ENCODE measurements around the gene PTPRN2.

DNA sequence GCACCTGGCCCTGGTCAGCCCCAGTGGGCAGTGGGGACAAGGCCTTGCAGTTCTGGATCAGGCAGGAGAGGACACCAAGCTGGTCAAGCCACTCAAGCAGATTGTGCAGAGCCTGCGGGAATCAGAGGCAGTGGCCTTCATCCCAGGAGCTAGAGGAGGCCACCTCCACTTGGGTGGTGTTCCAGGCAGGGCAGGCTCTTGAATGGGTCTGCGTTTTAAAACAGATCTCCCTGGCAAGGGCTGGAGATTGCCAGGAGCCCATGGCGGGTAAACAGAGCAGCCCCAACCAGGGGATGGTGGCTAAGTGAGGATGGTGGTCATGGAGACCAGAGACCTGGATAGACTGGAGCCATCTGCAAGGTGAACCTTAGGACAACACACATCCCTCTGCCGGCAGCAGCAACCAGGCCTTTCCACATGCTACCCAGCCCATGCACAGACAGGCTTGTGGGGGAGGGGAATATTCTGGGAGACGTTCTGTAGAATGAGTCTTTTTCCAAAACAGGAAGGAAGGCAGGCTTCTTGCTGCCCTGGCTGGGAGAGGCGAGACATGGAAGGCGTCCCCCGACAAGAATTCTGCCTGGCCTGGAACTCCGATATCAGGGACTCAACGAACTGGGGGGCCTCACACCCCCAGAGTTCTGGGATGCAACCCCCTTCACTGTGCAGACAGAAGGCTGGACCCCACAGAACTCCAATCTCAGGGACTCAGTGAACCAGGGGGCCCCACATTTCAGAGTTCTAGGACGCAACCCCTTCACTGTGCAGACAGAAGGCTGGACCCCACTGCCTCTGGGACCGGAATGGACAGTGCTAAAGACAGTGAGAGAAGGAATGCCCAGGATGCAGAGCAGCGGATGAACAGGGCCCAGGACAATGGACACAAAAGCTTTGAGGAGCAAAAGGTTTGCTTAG lies 264.8 kb downstream of the PTPRN2 start:
- TF ChIP-seq POLR2AphosphoS5 (IDR thresholded peaks at IDR 0.05; ENCODE audit: low read depth, low read length): no peak
- TF ChIP-seq POLR2A (IDR thresholded peaks at IDR 0.05; ENCODE audit: borderline replicate concordance, extremely low read depth, insufficient read depth, insufficient read length): no peak
- no peak for TF ChIP-seq EZH2 (IDR thresholded peaks at IDR 0.05)
- TF ChIP-seq CBX3 (IDR thresholded peaks at IDR 0.05; ENCODE audit: low read depth): no peak
- TF ChIP-seq, protein P1, sequence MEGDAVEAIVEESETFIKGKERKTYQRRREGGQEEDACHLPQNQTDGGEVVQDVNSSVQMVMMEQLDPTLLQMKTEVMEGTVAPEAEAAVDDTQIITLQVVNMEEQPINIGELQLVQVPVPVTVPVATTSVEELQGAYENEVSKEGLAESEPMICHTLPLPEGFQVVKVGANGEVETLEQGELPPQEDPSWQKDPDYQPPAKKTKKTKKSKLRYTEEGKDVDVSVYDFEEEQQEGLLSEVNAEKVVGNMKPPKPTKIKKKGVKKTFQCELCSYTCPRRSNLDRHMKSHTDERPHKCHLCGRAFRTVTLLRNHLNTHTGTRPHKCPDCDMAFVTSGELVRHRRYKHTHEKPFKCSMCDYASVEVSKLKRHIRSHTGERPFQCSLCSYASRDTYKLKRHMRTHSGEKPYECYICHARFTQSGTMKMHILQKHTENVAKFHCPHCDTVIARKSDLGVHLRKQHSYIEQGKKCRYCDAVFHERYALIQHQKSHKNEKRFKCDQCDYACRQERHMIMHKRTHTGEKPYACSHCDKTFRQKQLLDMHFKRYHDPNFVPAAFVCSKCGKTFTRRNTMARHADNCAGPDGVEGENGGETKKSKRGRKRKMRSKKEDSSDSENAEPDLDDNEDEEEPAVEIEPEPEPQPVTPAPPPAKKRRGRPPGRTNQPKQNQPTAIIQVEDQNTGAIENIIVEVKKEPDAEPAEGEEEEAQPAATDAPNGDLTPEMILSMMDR (IDR thresholded peaks at IDR 0.05 in 2 of 3, conservative IDR thresholded peaks at IDR 0.05 in 1 of 3; ENCODE audit: borderline replicate concordance in 1 of 3, insufficient read depth in 1 of 3, low read depth in 2 of 3, low read length in 2 of 3): no peak
- no peak for TF ChIP-seq FOSL1 (IDR thresholded peaks at IDR 0.05; ENCODE audit: low read depth)
- no peak for TF ChIP-seq SRF (IDR thresholded peaks at IDR 0.05; ENCODE audit: low read depth)
- TF ChIP-seq, protein P2, sequence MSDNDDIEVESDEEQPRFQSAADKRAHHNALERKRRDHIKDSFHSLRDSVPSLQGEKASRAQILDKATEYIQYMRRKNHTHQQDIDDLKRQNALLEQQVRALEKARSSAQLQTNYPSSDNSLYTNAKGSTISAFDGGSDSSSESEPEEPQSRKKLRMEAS (IDR thresholded peaks at IDR 0.05): no peak
- TF ChIP-seq RAD21 (IDR thresholded peaks at IDR 0.05; ENCODE audit: low read depth): no peak
- TF ChIP-seq, protein P3, sequence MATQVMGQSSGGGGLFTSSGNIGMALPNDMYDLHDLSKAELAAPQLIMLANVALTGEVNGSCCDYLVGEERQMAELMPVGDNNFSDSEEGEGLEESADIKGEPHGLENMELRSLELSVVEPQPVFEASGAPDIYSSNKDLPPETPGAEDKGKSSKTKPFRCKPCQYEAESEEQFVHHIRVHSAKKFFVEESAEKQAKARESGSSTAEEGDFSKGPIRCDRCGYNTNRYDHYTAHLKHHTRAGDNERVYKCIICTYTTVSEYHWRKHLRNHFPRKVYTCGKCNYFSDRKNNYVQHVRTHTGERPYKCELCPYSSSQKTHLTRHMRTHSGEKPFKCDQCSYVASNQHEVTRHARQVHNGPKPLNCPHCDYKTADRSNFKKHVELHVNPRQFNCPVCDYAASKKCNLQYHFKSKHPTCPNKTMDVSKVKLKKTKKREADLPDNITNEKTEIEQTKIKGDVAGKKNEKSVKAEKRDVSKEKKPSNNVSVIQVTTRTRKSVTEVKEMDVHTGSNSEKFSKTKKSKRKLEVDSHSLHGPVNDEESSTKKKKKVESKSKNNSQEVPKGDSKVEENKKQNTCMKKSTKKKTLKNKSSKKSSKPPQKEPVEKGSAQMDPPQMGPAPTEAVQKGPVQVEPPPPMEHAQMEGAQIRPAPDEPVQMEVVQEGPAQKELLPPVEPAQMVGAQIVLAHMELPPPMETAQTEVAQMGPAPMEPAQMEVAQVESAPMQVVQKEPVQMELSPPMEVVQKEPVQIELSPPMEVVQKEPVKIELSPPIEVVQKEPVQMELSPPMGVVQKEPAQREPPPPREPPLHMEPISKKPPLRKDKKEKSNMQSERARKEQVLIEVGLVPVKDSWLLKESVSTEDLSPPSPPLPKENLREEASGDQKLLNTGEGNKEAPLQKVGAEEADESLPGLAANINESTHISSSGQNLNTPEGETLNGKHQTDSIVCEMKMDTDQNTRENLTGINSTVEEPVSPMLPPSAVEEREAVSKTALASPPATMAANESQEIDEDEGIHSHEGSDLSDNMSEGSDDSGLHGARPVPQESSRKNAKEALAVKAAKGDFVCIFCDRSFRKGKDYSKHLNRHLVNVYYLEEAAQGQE (IDR thresholded peaks at IDR 0.05; ENCODE audit: low read depth): no peak
- no peak for TF ChIP-seq EZH2phosphoT487 (IDR thresholded peaks at IDR 0.05; ENCODE audit: borderline replicate concordance)
- no peak for TF ChIP-seq JUND (IDR thresholded peaks at IDR 0.05)
- no peak for TF ChIP-seq CEBPB (IDR thresholded peaks at IDR 0.05; ENCODE audit: low read depth)
